Stomach (tissue), 9 donors: ENCODE results near the gene ARID1B. TPM values are rescaled to one million over a fixed set of nuclear protein-coding genes. Genes with fewer than 3 reads are reported as not detected.
A peak's percentile ranks its signal among the peaks of the same experiment; 100 is the strongest.

Experiments used
- DNase-seq, 2 donors: peaks; one replicate each; pipeline versions ENCODE4 v3.0.0 to v3.0.0-alpha.2; 2013 to 2019
- H3K27ac ChIP-seq, 5 donors: fragments of 200-600 bp in 4 of 5; sonication (generic) in 4 of 5; one replicate each; pipeline ENCODE4 v1.5.1; 2013 to 2019; ENCODE audit warnings: mild to moderate bottlenecking in 1 of 5, moderate library complexity in 1 of 5
- H3K27me3 ChIP-seq, 3 donors: fragments of 200-600 bp; sonication (generic); one replicate each; pipeline ENCODE4 v1.5.1; 2017 to 2019; ENCODE audit warnings: mixed run types in 1 of 3
- H3K36me3 ChIP-seq, 4 donors: fragments of 200-600 bp; sonication (generic); 1 replicate in 3 of 4; 2 replicates in 1 of 4; pipeline ENCODE4 v1.5.1; 2016 to 2019
- H3K4me1 ChIP-seq, 4 donors: fragments of 200-600 bp; sonication (generic); one replicate each; pipeline ENCODE4 v1.5.1; 2016 to 2019
- H3K4me3 ChIP-seq, 4 donors: fragments of 200-600 bp; sonication (generic) in 3 of 4; one replicate each; pipeline ENCODE4 v1.5.1; 2016 to 2019; ENCODE audit warnings: mild to moderate bottlenecking in 1 of 4
- H3K9me3 ChIP-seq, 4 donors: fragments of 200-600 bp; sonication (generic); one replicate each; pipeline ENCODE4 v1.5.1; 2016 to 2019
- CTCF ChIP-seq, 7 experiments: fragments of 450-650 bp in 4 of 7; fragments of 200-600 bp in 3 of 7; sonication (generic) in 3 of 7; IDR thresholded peaks; one replicate each; pipeline ENCODE4 v1.5.1; 2016 to 2019; ENCODE audit warnings: antibody characterized with exemption in 7 of 7, control low read depth in 2 of 7, mild to moderate bottlenecking in 1 of 7
- EP300 ChIP-seq: sonication (generic); formaldehyde crosslinking; IDR thresholded peaks from one replicate; pipeline ENCODE4 v1.6.1; 2017; ENCODE audit warnings: antibody characterized with exemption
- POLR2A ChIP-seq, 4 donors: fragments of 450-650 bp; IDR thresholded peaks; one replicate each; pipeline ENCODE4 v1.6.1; 2016; ENCODE audit warnings: antibody characterized with exemption in 4 of 4, control low read depth in 2 of 4, mild to moderate bottlenecking in 1 of 4, moderate library complexity in 1 of 4
- POLR2AphosphoS5 ChIP-seq, 3 donors: sonication (generic); formaldehyde crosslinking; IDR thresholded peaks; one replicate each; pipeline ENCODE4 v1.6.1; 2016; ENCODE audit warnings: antibody characterized with exemption in 3 of 3
- WGBS, 5 donors: extraction: QIAGEN DNeasy Blood & Tissue Kit in 3 of 5; methylation state at CpG; one replicate each; pipeline versions ENCODE4 v1.1.5 to v1.1.7; 2013 to 2018; 5-methylcytosine and 5-hydroxymethylcytosine counted together
- intact Hi-C: fragments of 100-400 bp; cut with DNase I; formaldehyde crosslinking; loops from one replicate; pipeline ENCODE4 v1.15.1; 2023; ENCODE audit warnings: low total_unique reads
- polyA plus RNA-seq, 3 donors: library from polyadenylated mRNA; stranded (reverse); fragments of 200-250 nt; gene quantifications; one replicate each; pipeline ENCODE4 v1.2.3, GENCODE V29; 2013
- total RNA-seq, 5 donors: library from RNA; depleted of rRNA; stranded (reverse); fragments of >200 nt; gene quantifications; one replicate each; pipeline versions ENCODE4 v1.1.0 to v1.2.3, GENCODE V29; 2014 to 2016
- donor health status: healthy with polysubstance abuse.
- donor health status: Bipolar disorder and iron deficiency.
- donor health status: healthy.

ARID1B gene
- total and polyA plus RNA-seq, 8 donors: 8.8 to 183 (median 48.3) TPM

GRCh38 chr6:156883497-156884252, 106.5 kb downstream of the ARID1B start:
- H3K36me3 ChIP-seq: no peaks in the 10 kb centered on the region
- TF ChIP-seq POLR2A (IDR thresholded peaks at IDR 0.05): no peak
- peak in 2 of 3 donors; percentile 31 to 48 for TF ChIP-seq POLR2AphosphoS5 (IDR thresholded peaks at IDR 0.05)
- TF ChIP-seq EP300: no peak
- no peak for TF ChIP-seq CTCF (IDR thresholded peaks at IDR 0.05)
- H3K27me3 ChIP-seq: no peaks in the 10 kb centered on the region
- DNase-seq: peak; percentile 67 to 81
- peak overlapping the region; percentile 73 to 90 (median 83) for H3K27ac ChIP-seq
- peaks cover 39 to 93% (median 62%) of the 10 kb centered on the region in 4 donors for H3K4me1 ChIP-seq
- WGBS, 5 donors: 24 to 45% (median 36%) methylated on average over 14 of the region's 14 CpGs
- peak overlapping the region; percentile 1 to 33 (median 6) for H3K4me3 ChIP-seq
- H3K9me3 ChIP-seq: no peaks in the 10 kb centered on the region
- intact Hi-C loops: no loop called here

GRCh38 chr6:156884306-156884705, 107.1 kb downstream of the ARID1B start:
- no peaks in the 10 kb centered on the region for H3K9me3 ChIP-seq
- H3K27me3 ChIP-seq: no peaks in the 10 kb centered on the region
- TF ChIP-seq POLR2AphosphoS5 (IDR thresholded peaks at IDR 0.05) (no peak), EP300 (no peak), POLR2A (IDR thresholded peaks at IDR 0.05) (no peak), CTCF (IDR thresholded peaks at IDR 0.05) (no peak)
- intact Hi-C loops: no loop called here
- DNase-seq: peak; percentile 35 to 37
- peaks cover 37 to 93% (median 61%) of the 10 kb centered on the region in 4 donors for H3K4me1 ChIP-seq
- H3K4me3 ChIP-seq: peak overlapping the region in 1 of 4 donors; percentile 33
- H3K36me3 ChIP-seq: no peaks in the 10 kb centered on the region
- H3K27ac ChIP-seq: peak overlapping the region; percentile 64 to 87 (median 78)
- WGBS, 5 donors: 44 to 66% (median 56%) methylated on average over 4 of the region's 4 CpGs

GRCh38 chr6:156885562-156885961, 108.4 kb downstream of the ARID1B start:
- Histone ChIP-seq H3K27ac (peak overlapping the region in 2 of 5 donors; percentile 73 to 82), H3K27me3 (no peaks in the 10 kb centered on the region), H3K36me3 (no peaks in the 10 kb centered on the region), H3K4me3 (no peak overlapping the region), H3K9me3 (no peaks in the 10 kb centered on the region), H3K4me1 (peaks cover 30 to 94% (median 63%) of the 10 kb centered on the region in 4 donors)
- 60 to 69% (median 61%) methylated on average over 2 of the region's 2 CpGs for WGBS, 5 donors
- intact Hi-C loops: no loop called here
- no peak for DNase-seq
- TF ChIP-seq POLR2A (IDR thresholded peaks at IDR 0.05) (no peak), CTCF (IDR thresholded peaks at IDR 0.05) (no peak), POLR2AphosphoS5 (IDR thresholded peaks at IDR 0.05) (no peak), EP300 (no peak)

- peaks cover 30 to 95% (median 61%) of the 10 kb centered on the region in 4 donors for H3K4me1 ChIP-seq
- peak; percentile 52 to 81 for DNase-seq
- intact Hi-C loops: no loop called here
Measured at GRCh38 chr6:156886409-156886808, 109.2 kb downstream of the ARID1B start.

More at GRCh38 chr6:156886409-156886808, 109.2 kb downstream of the ARID1B start:
- no peaks in the 10 kb centered on the region for H3K27me3 ChIP-seq
- H3K4me3 ChIP-seq: no peak overlapping the region
- peak overlapping the region; percentile 25 to 82 (median 57) for H3K27ac ChIP-seq
- WGBS, 5 donors: 25 to 45% (median 36%) methylated on average over 8 of the region's 8 CpGs
- H3K9me3 ChIP-seq: no peaks in the 10 kb centered on the region
- no peaks in the 10 kb centered on the region for H3K36me3 ChIP-seq
- no peak for TF ChIP-seq CTCF (IDR thresholded peaks at IDR 0.05)
- TF ChIP-seq POLR2AphosphoS5 (IDR thresholded peaks at IDR 0.05): peak in 2 of 3 donors; percentile 57 to 81
- no peak for TF ChIP-seq POLR2A (IDR thresholded peaks at IDR 0.05)
- TF ChIP-seq EP300: no peak
